HG02610 (cell line): ENCODE data around the gene C12orf75.
"Not testable (repeated sequence)": the region's sequence is repeated elsewhere in the genome, so short reads cannot be mapped to it uniquely, and the experiment has no call there.

Experiments
- ATAC-seq: cut with Tn5 transposase; IDR thresholded peaks from one replicate; pipeline ENCODE4 v1.9.1; 2021; ENCODE audit warnings: mild to moderate bottlenecking, moderate library complexity; ENCODE audit not compliant: unreplicated experiment

The C12orf75 gene

GRCh38 chr12:105334582-105334981, 4.1 kb downstream of the C12orf75 start:
- ATAC-seq = no peak

DNA sequence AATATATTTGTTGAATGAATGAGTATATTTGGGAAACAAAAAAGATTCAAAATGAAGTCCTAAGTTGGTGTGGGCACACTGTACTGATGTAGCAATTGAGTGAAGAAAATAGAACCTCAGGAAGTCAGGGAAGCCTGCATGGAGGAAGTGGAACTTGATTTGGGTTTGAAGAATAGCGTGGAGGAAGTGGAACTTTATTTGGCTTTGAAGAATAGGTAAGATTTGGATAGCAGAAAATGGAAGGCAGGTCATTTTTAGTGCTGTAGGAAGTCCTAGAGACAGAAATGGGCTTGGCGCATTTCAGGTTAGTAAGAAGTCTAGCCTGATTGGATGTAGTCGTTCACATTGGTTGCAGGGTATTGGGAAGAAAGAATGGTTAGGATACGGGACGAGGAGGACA, 5.4 kb downstream of the C12orf75 start:
- no peak for ATAC-seq

- no peak for ATAC-seq
Measured at GRCh38 chr12:105336411-105336810, 5.9 kb downstream of the C12orf75 start.

DNA sequence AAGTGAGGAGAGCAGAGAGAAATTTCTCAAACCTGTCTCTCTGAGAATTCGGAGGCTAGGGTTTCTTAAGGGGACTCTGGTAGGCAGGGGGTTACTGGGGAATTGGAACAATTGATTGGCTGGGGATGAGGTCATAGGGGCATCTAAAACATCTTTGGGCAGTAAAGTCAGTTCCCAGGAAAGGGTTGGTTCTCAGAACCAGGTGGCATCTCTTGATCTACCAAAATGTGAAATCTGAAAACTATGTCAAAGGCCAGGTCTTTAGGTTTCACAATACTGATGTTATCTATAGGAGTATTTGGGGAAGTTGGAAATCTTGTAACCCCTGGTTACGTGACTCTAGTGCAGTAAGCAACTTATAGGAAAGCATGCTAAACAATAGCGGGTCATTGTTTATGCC, 6.9 kb downstream of the C12orf75 start:
- no peak for ATAC-seq

- no peak for ATAC-seq
Measured at GRCh38 chr12:105338966-105339365, 8.5 kb downstream of the C12orf75 start.

DNA sequence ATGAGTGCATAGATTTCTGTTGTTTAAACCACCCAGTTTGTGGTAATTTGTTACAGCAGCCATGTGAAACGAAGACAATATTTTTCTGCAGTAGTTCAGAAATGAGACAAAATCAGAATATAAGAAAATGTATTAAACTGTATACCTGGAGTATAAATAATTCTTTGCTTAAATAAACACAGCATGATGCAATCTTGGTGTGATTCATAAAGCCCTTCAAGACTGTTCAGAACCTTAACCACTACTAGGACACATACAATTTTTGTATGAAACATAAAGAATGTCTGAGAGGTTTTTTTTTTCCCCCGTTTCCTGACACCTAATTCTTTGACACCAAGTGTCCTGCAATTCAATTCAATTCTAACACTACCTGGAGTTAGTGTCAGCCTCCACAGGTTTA, 10.5 kb downstream of the C12orf75 start:
- no peak for ATAC-seq

DNA sequence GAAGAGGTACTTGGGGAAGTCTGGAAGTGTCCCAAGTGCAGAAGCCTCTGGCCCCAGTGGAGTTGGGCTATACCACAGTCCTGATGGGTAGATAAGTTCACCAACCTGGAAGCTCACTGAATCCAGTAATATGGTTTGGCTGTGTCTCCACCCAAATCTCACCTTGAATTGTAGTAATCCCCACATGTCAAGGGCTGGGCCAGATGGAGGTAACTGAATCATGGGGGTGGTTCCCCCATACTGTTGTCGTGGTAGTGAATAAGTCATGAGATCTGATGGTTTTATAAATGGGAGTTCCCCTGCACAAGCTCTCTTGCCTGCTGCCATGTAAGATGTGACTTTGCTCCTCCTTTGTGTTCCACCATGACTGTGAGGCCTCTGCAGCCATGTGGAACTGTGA, 11.1 kb downstream of the C12orf75 start:
- not testable (repeated sequence) for ATAC-seq

DNA sequence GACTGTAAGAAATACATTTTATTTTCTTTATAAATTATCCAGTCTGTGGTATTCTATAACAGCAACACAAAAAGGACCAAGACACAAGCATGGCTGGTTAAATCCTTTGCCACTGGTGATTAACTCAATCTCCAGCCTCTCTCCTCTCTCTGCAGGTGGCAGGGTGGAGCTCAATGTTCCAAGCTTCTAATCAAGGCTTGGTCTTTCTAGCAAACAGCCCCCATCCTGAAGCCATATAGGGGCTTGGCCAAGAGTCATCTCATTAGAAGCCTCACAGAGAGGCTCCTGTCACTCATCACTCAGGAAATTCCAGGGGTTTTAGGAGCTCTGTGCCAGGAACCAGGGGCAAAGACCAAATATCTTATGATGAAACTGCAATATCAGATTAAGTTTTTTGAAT, 12.0 kb downstream of the C12orf75 start:
- no peak for ATAC-seq

- ATAC-seq = no peak
Measured at GRCh38 chr12:105343836-105344235, 13.3 kb downstream of the C12orf75 start.

GRCh38 chr12:105347499-105347898, 17.0 kb downstream of the C12orf75 start:
- no peak for ATAC-seq

GRCh38 chr12:105348142-105348541, 17.7 kb downstream of the C12orf75 start:
- no peak for ATAC-seq

- no peak for ATAC-seq
Measured at GRCh38 chr12:105348561-105348960, 18.1 kb downstream of the C12orf75 start.

DNA sequence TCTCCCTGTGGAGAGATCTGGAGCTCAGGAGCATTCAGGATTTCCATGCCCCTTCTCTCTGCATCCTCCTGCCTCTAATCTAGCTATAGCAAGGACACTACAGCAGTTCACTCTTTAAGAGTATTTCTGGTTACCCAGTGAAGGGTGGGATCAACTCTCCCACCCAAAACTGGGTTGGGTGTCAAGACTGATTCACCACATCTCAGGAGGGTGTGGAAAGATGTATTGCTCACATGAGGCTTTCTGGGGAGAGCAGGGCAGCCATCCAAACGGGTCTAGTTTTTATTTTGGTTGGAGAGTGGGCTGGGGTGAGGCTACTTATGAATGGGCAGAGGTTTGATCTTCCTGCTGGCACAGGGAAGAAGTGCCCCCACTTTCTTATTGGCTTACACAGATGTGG, 18.6 kb downstream of the C12orf75 start:
- ATAC-seq = no peak

- ATAC-seq = peak; percentile 38
Measured at GRCh38 chr12:105351523-105351922, 21.0 kb downstream of the C12orf75 start.

DNA sequence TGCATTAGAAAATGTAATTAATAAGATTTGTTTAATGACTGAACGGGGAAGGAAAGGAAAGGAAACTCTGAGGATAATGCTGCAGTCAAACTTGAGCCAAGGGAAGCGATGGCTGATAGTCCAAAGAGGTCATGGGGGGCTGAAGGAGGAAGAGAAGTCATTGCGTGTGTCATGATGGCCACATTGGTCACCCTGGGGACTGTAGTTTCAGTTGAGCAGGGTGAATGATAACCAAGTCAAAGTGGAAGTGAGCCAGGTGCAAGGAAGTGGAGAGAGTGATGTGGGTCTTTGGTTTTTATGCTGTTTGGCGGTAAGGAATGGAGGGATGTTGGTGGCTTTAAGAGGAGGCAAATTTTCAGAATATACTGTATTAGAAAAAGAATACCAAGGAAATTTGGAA, 21.6 kb downstream of the C12orf75 start:
- ATAC-seq = peak; percentile 92

GRCh38 chr12:105352940-105353635, 22.6 kb downstream of the C12orf75 start:
- ATAC-seq = no peak

DNA sequence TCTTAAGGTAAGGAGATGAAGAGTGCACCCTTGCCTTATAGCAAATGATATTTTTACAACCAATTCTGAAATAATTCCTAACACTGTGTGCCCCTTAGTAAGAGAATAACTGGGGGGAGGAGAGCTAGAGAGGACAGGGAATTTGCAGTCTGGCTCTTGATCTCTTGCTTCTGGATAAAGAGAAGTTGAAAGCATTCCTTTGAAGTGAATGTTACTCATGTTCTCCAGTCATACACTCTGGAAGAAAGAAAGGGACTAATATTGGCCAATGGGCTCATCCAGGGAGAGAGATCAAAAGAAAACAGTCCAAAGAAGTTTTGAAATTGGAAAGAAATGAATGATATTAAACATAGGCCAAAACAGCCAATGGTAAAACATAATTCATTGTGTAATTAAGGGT, 25.3 kb downstream of the C12orf75 start:
- no peak for ATAC-seq

DNA sequence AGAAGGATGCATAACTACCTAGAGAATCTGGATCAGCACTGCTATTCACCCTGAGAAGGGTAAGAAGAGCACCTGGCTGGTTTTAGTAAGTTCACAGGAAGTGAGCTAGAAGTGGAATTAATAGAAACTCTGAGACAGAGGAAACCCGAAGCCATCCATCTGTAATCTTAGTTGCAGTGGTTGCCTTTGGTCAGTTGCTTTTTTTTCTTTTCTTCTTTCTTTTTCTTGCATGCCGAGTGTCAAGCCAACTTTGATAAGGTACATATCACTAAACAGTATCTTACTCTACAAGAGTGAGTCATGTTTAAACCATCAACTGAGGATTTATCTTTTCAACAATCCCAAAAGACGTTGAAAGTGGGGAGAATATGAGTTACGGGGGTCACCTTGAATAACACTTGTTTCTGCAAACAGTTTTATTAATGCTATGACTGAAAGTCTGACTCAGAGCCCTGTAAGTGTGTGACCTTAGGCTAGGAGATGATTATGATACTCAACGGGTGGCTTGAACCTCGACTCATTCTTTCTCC, 26.7 kb downstream of the C12orf75 start:
- ATAC-seq = peak; percentile 77

DNA sequence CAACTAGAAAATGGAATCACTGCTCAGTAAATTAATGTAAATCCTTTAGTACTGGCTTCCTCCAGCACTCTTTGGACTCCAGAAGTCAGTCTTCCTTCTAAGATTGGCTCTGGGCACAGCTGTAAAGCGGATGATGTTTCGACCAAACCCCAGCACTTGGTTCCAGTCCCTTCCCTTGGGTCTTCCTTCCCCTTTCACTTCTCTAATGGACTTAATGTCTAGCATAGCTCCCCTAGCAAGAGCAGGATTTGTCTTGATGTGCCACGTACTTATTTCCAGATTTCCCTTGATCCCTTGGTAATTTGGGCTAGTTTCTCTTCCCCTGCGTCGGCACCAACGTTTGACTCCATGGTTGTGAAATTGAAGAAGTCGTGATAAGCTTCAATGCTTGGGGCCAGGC, 28.3 kb downstream of the C12orf75 start:
- ATAC-seq = no peak

- ATAC-seq = no peak
Measured at GRCh38 chr12:105359856-105360255, 29.4 kb downstream of the C12orf75 start.

- no peak for ATAC-seq
Measured at GRCh38 chr12:105363890-105364289, 33.4 kb downstream of the C12orf75 start.

DNA sequence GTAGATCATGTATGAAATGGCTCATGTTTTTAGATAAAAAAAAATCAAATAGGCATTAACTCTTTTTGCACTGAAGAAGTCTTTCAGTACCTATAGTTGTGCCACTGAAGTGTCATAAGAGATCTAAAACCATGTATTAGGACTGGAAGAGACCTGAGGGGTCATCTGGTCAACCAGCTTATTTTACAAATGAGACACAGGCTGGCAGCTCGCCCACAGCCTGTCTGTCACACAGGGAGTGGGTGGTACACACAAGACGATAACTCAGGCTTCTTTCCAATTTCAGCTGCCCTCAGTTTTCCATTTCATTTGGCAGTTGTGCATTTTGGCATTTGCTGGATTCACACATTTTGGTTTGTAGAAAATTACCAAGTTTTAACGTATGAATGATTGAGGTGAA, 34.7 kb downstream of the C12orf75 start:
- no peak for ATAC-seq

- no peak for ATAC-seq
Measured at GRCh38 chr12:105368047-105368646, 37.7 kb downstream of the C12orf75 start.
